Memory B cell (primary cell): ENCODE results near the gene TFDP2.
"Not testable (repeated sequence)": the region's sequence is repeated elsewhere in the genome, so short reads cannot be mapped to it uniquely, and the experiment has no call there.

Experiments
- ATAC-seq: fragments of 150-1000 bp; cut with Tn5 transposase; 2 replicates; pipeline ENCODE4 v1.10.0; 2021; ENCODE audit warnings: low read depth, mild to moderate bottlenecking, moderate library complexity
- DNase-seq, 2 donors: peaks; one replicate each; pipeline ENCODE4 v3.0.0; 2022; ENCODE audit warnings: low spot score in 2 of 2
- H3K27ac Mint-ChIP-seq: one replicate; pipeline ENCODE4 v1.8.0; 2022; ENCODE audit warnings: mild to moderate bottlenecking, moderate library complexity, mixed read lengths
- H3K27me3 Mint-ChIP-seq: one replicate; pipeline ENCODE4 v1.8.0; 2022; ENCODE audit warnings: mixed read lengths
- H3K36me3 Mint-ChIP-seq: one replicate; pipeline ENCODE4 v1.8.0; 2022; ENCODE audit warnings: mild to moderate bottlenecking, mixed read lengths
- H3K4me1 Mint-ChIP-seq: one replicate; pipeline ENCODE4 v1.8.0; 2022; ENCODE audit warnings: mixed read lengths
- H3K4me3 Mint-ChIP-seq: one replicate; pipeline ENCODE4 v1.8.0; 2022; ENCODE audit warnings: mild to moderate bottlenecking, moderate library complexity, mixed read lengths
- H3K9me3 Mint-ChIP-seq: one replicate; pipeline ENCODE4 v1.8.0; 2022; ENCODE audit warnings: mixed read lengths

Gene TFDP2

DNA sequence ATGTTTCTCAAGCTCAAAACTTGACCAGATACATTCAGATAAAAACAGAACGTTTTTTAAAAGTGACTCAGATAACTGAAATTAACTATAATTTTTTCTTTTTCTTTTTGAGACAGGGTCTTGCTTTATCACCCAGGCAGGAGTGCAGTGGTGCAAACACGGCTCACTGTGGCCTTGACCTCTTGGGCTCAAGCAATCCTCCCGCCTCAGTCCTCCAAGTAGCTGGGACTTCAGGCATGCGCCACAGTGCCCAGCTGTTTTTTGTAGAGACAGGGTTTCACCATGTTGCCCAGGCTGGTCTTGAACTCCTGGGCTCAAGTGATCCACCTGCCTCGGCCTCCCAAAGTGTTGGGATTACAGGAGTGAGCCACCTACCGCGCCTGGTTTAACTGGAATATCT, 144.4 kb downstream of the TFDP2 start:
- not testable (repeated sequence) for H3K9me3 Mint-ChIP-seq, H3K4me1 Mint-ChIP-seq, H3K27ac Mint-ChIP-seq, H3K27me3 Mint-ChIP-seq, H3K4me3 Mint-ChIP-seq, H3K36me3 Mint-ChIP-seq, DNase-seq, ATAC-seq

DNA sequence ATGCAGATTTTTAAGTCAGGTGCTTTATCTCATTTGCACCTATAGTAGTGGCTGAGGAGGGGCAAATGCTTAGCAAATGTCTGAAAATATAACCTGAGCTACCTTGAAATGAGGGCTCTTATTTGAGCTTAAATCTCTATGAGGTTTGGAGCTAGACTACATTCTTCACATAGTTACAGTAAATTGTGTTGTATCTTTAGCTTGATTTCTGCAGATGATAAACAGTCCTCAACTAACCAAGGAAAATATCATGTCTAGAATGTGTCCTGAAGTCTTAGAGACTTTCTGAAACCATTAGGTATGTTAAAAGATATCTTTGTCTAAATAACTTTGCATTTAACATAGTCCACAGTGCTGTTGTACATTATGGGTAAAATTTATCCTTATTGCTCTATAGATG, 145.3 kb downstream of the TFDP2 start:
- H3K36me3 Mint-ChIP-seq, result peaks cover 6% of the 10 kb centered on the region
- H3K9me3 Mint-ChIP-seq, result no peaks in the 10 kb centered on the region
- DNase-seq (no peak), ATAC-seq (no peak)
- H3K4me3 Mint-ChIP-seq, result no peak overlapping the region
- H3K4me1 Mint-ChIP-seq, result peaks cover 3% of the 10 kb centered on the region
- no peaks in the 10 kb centered on the region for H3K27me3 Mint-ChIP-seq
- no peak overlapping the region for H3K27ac Mint-ChIP-seq

DNA sequence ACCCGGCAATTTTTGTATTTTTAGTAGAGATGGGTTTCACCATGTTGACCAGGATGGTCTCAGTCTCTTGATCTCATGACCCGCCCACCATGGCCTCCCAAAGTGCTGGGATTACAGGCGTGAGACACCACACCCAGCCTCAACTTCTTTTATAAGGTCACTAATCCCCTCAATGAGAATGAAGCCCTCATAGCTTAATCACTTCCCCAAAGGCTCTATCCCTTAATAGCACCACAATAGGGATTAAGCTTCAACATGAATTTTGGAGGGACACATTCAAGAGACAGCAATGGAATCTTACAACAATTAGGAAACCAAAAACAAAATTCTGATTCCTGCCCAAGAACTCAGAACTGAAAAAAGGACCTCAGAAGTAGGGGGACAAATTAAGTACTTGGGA, 146.1 kb downstream of the TFDP2 start:
- ATAC-seq (no peak), DNase-seq (no peak)
- Mint-ChIP-seq H3K4me1 (peaks cover 2% of the 10 kb centered on the region), H3K4me3 (no peak overlapping the region), H3K9me3 (no peaks in the 10 kb centered on the region), H3K36me3 (peaks cover 6% of the 10 kb centered on the region), H3K27me3 (no peaks in the 10 kb centered on the region), H3K27ac (no peak overlapping the region)

DNA sequence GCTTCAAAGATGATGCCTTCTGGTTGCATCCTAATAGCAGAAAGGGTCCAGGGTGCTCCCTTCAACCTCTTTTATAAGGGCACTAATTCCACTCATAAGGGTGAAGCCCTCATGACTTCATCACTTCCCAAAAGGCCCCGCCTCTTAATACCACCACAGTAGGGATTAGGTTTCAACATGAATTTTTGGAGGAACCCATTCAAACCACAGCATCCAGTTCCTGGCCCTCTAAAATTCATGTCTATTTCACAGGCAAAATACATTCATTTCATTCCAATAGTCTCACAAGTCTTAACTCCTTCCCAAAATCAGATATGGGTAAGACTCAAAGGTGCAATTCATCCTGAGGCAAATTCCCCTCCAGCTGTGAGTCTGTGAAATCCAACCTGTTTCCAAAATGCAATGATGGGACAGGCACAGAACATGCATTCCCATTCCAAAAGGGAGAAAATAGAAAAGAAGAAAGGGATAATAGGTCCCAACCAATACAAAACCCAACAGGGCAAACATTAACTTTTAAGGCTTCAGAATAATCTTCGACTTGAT, 148.9 kb downstream of the TFDP2 start:
- no peaks in the 10 kb centered on the region for H3K27me3 Mint-ChIP-seq
- ATAC-seq (no peak), DNase-seq (no peak)
- no peak overlapping the region for H3K4me3 Mint-ChIP-seq
- H3K27ac Mint-ChIP-seq, result no peak overlapping the region
- peaks cover 3% of the 10 kb centered on the region for H3K36me3 Mint-ChIP-seq
- H3K9me3 Mint-ChIP-seq, result no peaks in the 10 kb centered on the region
- peaks cover 3% of the 10 kb centered on the region for H3K4me1 Mint-ChIP-seq

DNA sequence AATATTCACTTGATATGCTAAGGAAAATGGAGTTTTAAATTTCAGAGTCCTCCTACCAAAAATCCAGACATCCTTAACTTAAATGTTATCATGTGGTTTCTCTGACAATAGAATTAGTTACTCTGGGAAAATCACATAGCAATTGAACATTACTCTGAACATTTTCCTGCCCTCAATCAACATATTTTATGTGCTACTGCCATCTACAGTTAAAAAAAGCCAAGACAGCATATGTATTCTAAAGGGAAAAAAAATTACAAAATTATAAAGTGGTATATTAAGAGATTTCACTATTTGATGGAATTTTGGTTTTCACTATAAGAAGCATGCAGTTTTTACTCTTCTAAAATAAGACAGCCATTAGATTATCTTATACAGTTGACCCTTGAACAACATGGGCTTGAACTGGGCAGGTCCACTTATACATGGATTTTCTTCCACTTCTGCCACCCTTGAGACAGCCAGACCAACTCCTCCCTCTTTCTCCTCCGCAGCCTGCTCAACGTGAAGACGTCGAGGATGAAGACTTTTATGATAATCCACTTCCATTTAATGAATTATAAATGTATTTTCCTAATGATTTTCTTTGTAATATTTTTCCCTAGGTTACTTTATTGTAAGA, 150.6 kb downstream of the TFDP2 start:
- H3K4me1 Mint-ChIP-seq, result peaks cover 3% of the 10 kb centered on the region
- ATAC-seq (no peak), DNase-seq (no peak)
- no peaks in the 10 kb centered on the region for H3K27me3 Mint-ChIP-seq
- peaks cover 3% of the 10 kb centered on the region for H3K36me3 Mint-ChIP-seq
- H3K4me3 Mint-ChIP-seq, result no peak overlapping the region
- H3K9me3 Mint-ChIP-seq, result no peaks in the 10 kb centered on the region
- no peak overlapping the region for H3K27ac Mint-ChIP-seq

DNA sequence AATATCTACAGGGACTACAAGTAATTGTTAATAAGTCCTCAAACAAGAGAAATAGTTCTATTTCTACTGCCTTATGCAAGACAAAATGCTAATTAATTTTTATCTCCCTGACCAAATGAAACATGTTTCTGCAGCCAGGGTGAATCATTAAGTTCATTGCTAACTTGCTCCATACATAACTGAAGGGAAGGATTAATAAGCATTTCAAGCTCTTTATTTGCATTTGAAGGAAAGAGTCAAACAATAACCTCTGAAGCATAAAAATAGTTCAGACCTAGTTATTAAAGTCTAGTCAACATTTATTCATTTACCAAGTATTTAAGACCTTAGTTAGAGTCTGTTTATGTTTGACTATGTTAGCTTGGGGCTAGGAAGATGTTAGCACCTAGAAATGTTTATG, 152.9 kb downstream of the TFDP2 start:
- ATAC-seq (no peak), DNase-seq (no peak)
- Mint-ChIP-seq H3K4me3 (no peak overlapping the region), H3K27ac (no peak overlapping the region), H3K4me1 (peaks cover 3% of the 10 kb centered on the region), H3K9me3 (no peaks in the 10 kb centered on the region), H3K36me3 (peaks cover 3% of the 10 kb centered on the region), H3K27me3 (no peaks in the 10 kb centered on the region)

DNA sequence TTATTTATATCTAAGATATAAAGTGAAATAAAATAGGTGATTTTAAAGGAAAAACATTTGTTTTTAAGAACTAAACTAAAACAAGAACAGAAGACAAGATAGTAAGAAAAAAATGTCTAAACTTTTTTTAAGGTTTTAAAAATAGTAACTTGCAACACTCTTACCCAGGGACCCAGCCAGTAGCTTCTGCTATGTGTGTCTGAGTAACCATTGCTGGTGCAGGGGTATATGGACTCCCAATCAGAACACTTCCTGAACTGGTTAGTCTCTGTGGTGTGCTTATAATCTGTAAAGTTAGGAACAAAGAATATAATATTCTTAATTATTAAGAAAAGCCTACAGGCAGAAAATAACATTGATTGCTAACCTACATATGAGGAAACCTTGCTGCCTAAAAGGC, 154.5 kb downstream of the TFDP2 start:
- H3K9me3 Mint-ChIP-seq, result no peaks in the 10 kb centered on the region
- DNase-seq (no peak), ATAC-seq (no peak)
- peaks cover 3% of the 10 kb centered on the region for H3K4me1 Mint-ChIP-seq
- no peak overlapping the region for H3K4me3 Mint-ChIP-seq
- H3K27me3 Mint-ChIP-seq, result no peaks in the 10 kb centered on the region
- H3K27ac Mint-ChIP-seq, result no peak overlapping the region
- peaks cover 2% of the 10 kb centered on the region for H3K36me3 Mint-ChIP-seq

DNA sequence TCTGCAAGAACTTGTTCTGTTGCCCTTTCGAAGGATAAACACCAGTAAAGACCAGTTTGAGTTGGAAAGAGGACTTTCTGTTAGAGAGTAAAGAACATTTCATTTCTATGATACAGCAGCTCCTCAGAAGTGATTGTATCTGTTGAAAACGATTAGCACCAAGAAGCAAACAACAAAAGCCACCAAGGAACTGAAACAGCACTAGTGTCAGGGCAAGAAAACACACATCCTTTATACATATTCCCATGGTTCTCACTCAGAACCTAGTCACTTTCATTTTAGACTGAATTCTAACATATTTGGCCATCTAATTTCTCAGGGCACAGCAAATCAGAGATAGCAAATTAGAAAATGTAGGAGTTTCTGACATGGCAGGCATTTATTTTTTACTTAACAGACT, 156.8 kb downstream of the TFDP2 start:
- H3K9me3 Mint-ChIP-seq, result no peaks in the 10 kb centered on the region
- peaks cover 7% of the 10 kb centered on the region for H3K36me3 Mint-ChIP-seq
- H3K4me3 Mint-ChIP-seq, result no peak overlapping the region
- ATAC-seq (no peak), DNase-seq (no peak)
- no peak overlapping the region for H3K27ac Mint-ChIP-seq
- H3K27me3 Mint-ChIP-seq, result no peaks in the 10 kb centered on the region
- no peaks in the 10 kb centered on the region for H3K4me1 Mint-ChIP-seq

DNA sequence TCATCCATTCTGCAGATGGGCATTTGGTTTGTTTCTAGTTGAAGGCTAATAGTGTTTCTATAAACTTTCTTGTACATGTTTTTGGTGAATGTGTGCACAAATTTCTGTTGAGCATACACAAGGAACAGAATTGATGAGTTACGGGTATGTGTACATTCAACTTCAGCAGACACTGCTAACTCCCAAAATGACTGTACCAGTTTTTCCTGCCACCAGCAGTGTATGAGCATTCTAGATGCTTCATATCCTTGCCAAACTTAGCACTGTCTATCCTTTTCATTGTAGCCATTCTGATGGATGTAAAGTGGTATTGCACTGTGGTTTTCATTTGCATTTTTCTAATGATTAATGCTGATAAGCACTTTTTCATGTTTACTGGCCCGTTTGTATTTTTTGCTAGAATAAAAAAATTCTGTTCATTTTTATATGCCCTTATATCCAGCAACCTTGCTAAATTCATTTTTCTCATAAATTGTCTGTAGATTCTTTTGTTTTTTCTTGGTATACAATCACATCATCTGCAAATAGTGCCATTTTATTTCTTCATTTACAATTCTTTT, 162.7 kb downstream of the TFDP2 start:
- no peak for DNase-seq
- Mint-ChIP-seq H3K36me3 (peaks cover 8% of the 10 kb centered on the region), H3K4me1 (no peaks in the 10 kb centered on the region), H3K27me3 (no peaks in the 10 kb centered on the region), H3K9me3 (no peaks in the 10 kb centered on the region), H3K4me3 (no peak overlapping the region), H3K27ac (no peak overlapping the region)
- no peak for ATAC-seq

DNA sequence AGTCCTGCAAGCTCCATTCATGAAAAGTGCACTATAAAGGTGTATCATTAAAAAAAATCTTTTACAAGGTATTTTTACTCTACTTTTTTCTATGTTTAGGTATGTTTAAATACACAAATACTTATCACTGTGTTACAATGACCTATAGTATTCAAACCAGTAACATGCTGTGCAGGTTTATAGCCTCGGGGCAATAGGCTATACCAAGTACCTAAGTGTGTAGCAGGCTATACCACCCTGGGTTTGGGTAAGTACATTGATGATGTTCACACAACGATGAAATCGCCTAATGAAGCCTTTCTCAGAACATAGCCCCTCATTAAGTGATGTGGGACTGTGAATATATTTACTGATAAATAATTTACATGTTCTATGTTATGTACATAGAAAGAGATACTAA, 168.3 kb downstream of the TFDP2 start:
- no peaks in the 10 kb centered on the region for H3K27me3 Mint-ChIP-seq
- ATAC-seq (no peak), DNase-seq (no peak)
- H3K27ac Mint-ChIP-seq, result no peak overlapping the region
- no peaks in the 10 kb centered on the region for H3K9me3 Mint-ChIP-seq
- H3K4me3 Mint-ChIP-seq, result no peak overlapping the region
- H3K36me3 Mint-ChIP-seq, result peaks cover 16% of the 10 kb centered on the region
- H3K4me1 Mint-ChIP-seq, result no peaks in the 10 kb centered on the region

DNA sequence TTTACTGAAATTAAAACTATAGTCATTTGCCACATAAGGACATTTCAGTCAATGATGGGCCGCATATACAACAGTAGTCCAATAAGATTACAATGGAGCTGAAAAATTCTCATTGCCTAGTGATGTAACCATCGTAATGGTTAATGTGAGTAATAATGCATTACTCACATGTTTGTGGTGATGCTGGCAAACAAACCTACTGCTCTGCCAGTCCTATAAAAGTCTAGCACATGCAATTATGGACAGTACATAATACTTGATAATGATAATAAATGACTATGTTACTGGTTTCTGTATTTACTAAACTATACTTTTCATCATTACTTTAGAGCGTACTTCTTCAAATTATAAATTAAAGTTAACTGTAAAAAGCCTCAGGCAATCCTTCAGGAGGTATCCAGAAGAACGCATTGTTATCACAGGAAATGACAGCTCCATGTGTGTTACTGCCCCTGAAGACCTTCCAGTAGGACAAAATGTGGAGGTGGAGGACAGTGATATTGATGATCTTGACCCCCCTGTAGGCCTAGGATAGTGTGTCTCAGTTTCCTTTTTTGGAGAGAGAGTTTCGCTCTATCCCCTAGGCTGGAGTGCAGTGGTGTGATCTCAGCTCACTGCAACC, 170.2 kb downstream of the TFDP2 start:
- Mint-ChIP-seq H3K4me3 (no peak overlapping the region), H3K4me1 (no peaks in the 10 kb centered on the region), H3K27ac (no peak overlapping the region), H3K27me3 (no peaks in the 10 kb centered on the region), H3K36me3 (peaks cover 15% of the 10 kb centered on the region), H3K9me3 (no peaks in the 10 kb centered on the region)
- ATAC-seq (no peak), DNase-seq (no peak)

DNA sequence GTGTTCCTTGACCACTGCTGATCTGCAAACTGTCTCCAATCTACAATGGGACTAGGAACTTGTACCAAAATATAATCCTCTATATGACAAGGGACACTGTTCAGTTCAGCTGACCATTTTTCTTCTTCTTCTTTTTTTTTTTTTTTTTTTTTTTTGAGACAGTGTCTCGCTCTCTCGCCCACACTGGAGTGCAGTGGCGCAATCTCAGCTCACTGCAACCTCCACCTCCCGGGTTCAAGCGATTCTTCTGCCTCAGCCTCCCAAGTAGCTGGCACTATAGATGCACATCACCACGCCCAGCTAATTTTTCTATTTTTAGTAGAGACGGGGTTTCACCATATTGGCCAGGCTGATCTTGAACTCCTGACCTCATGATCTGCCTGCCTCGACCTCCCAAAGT, 174.6 kb downstream of the TFDP2 start:
- H3K4me3 Mint-ChIP-seq, ATAC-seq, H3K4me1 Mint-ChIP-seq, H3K27ac Mint-ChIP-seq, DNase-seq, H3K27me3 Mint-ChIP-seq, H3K9me3 Mint-ChIP-seq: not testable (repeated sequence)
- H3K36me3 Mint-ChIP-seq, result peaks cover 21% of the 10 kb centered on the region

DNA sequence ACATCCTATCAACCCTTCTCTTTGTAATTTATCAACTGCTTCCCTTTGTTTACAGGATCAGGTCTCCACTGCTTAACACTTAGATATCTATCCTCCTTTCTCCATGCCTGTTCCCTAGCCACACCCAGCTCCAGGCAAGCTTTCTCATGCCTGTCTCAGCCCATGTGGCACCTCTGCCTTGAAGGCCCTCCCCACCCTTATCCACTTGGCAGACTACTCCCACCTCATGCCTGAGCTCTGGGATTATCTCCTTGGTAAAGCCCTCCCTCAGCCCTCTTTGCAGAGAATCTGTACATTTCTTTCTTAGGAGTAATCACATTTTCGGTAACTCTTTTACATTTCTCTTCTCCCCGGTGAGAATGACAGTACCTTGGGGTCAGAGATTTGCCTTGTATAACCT, 176.9 kb downstream of the TFDP2 start:
- ATAC-seq (no peak), DNase-seq (no peak)
- Mint-ChIP-seq H3K4me1 (no peaks in the 10 kb centered on the region), H3K36me3 (peaks cover 15% of the 10 kb centered on the region), H3K4me3 (no peak overlapping the region), H3K27me3 (no peaks in the 10 kb centered on the region), H3K27ac (no peak overlapping the region), H3K9me3 (no peaks in the 10 kb centered on the region)

DNA sequence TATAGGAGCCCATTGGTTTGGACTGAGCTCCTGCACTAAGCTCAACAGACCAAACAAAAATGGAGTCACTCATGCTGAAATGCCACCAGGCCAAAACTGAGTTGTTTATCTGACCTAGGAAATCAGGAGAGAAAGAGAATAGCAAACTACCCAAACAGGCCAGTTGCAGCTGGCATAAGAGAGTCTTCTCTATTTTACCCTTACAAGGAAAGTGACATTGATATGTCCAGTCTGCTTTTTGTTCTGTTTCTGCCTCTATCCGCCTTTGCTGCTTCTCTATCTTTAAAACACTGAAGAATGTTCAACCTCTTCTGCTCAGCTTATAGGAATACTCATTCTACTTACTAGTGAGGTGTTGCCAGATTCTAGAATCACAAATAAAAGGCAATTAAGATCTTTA, 177.8 kb downstream of the TFDP2 start:
- peaks cover 14% of the 10 kb centered on the region for H3K36me3 Mint-ChIP-seq
- no peaks in the 10 kb centered on the region for H3K27me3 Mint-ChIP-seq
- ATAC-seq, result no peak
- no peaks in the 10 kb centered on the region for H3K9me3 Mint-ChIP-seq
- no peak overlapping the region for H3K27ac Mint-ChIP-seq
- DNase-seq, result no peak
- no peaks in the 10 kb centered on the region for H3K4me1 Mint-ChIP-seq
- no peak overlapping the region for H3K4me3 Mint-ChIP-seq

DNA sequence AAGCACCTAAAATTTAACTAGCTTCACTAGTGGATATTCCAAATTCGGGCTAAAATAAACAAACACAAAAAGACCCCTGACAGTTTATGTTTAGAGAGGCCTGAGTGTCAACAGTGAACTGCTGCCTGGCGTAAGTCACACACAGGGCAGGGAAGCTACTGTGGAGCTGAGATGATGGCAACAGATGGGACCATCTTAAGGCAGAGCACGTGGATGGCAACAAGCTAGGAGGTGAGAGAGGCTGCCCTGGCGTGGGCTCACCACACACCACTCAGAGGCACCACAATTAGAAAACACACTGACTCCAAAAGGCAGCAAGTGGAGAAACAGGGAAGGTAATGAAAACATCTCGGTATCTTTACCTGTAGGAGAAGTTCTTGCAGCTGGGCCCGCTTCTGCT, 179.6 kb downstream of the TFDP2 start:
- ATAC-seq, result no peak
- H3K36me3 Mint-ChIP-seq, result peaks cover 8% of the 10 kb centered on the region
- DNase-seq, result no peak
- no peaks in the 10 kb centered on the region for H3K4me1 Mint-ChIP-seq
- no peaks in the 10 kb centered on the region for H3K9me3 Mint-ChIP-seq
- H3K27me3 Mint-ChIP-seq, result no peaks in the 10 kb centered on the region
- H3K27ac Mint-ChIP-seq, result no peak overlapping the region
- H3K4me3 Mint-ChIP-seq, result no peak overlapping the region
